A204.1 (cell line): ENCODE data around the gene CXorf65.

Experiments
- FAIRE-seq: peaks from 2 replicates; lab custom pipeline; 2012; peaks lifted over from hg19 to GRCh38; lab: Jason Lieb, UNC

CXorf65 gene

GRCh38 chrX:71105628-71106027 lies 912 bp downstream of the CXorf65 start:
- FAIRE-seq: no peak

DNA sequence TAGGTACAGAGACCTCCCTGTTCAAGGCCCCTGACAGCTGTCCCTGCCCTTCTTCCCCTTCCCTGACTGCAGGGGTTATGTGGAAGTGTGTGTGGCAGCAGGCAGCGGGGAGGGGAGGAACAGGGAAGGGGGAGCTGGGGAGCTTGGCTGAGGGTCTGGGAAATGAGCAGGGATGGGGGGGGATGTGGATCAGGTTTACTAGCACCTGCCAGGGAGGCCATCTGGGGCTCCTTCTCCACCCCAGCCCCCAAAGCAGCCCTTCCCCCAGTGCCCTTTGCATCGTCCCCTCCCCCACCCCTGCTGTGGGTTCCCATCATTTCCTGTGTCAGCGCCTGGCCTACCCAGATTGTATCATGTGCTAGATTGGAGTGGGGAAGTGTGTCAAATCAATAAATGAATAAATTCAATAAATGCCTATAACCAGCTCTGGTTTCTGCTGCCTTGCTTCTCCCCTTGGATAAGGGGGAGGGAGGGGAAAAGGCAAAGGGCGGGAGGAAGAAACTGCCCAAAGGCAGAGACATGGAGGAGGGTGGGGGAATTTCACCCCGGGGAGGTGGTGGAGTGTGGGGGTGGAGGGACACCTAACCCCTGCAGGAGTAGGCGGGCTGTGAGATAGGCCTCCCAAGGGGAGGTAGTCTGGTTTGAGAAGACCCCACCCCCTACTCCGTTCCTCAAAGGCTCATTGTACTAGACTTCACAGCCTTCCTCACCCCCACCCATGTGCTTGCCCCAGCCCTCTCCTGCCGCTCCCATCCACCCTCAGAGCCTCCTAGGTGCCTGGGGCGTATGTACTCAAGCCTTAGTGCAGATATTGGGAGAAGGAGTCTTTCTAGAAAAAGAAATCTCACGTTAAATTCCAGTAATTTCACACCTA lies 3.2 kb downstream of the CXorf65 start:
- FAIRE-seq: no peak

- FAIRE-seq: no peak
Observed at GRCh38 chrX:71102292-71102691, 4.2 kb downstream of the CXorf65 start.

DNA sequence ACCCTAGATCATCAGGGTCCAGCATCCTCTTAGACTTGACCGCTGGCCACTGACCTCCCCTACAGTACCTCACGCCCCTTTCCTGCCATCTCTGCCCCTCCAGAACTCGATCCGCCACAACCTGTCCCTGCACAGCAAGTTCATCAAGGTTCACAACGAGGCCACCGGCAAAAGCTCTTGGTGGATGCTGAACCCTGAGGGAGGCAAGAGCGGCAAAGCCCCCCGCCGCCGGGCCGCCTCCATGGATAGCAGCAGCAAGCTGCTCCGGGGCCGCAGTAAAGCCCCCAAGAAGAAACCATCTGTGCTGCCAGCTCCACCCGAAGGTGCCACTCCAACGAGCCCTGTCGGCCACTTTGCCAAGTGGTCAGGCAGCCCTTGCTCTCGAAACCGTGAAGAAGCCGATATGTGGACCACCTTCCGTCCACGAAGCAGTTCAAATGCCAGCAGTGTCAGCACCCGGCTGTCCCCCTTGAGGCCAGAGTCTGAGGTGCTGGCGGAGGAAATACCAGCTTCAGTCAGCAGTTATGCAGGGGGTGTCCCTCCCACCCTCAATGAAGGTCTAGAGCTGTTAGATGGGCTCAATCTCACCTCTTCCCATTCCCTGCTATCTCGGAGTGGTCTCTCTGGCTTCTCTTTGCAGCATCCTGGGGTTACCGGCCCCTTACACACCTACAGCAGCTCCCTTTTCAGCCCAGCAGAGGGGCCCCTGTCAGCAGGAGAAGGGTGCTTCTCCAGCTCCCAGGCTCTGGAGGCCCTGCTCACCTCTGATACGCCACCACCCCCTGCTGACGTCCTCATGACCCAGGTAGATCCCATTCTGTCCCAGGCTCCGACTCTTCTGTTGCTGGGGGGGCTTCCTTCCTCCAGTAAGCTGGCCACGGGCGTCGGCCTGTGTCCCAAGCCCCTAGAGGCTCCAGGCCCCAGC lies 5.7 kb downstream of the CXorf65 start:
- no peak for FAIRE-seq

- FAIRE-seq: no peak
Observed at GRCh38 chrX:71099736-71100135, 6.8 kb downstream of the CXorf65 start.

- no peak for FAIRE-seq
Observed at GRCh38 chrX:71098951-71099506, 7.5 kb downstream of the CXorf65 start.

DNA sequence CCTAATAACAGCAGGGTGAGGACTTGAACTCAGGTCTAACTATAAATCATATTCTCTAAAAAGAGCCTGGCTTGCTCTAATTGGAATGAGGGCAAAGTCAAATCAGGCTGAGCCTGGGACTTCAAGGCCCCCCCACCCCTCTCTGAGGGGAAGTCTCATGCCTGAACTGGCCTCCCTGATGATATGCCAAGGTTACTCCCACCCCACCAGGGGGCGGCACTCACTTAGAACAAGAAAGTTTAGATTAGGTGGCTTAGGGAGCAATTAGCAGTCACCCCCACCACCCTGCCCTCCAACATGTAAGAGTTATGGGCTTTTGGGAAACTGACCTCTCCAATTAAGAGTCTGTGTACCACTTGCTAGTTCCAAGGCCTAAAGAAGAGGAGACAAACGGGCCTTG lies 8.2 kb downstream of the CXorf65 start:
- no peak for FAIRE-seq

DNA sequence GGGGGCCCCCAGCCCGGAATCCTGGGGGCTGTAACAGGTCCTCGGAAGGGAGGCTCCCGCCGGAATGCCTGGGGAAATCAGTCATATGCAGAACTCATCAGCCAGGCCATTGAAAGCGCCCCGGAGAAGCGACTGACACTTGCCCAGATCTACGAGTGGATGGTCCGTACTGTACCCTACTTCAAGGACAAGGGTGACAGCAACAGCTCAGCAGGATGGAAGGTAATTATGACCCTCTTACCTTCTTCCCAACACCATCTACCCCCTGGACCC lies 9.8 kb downstream of the CXorf65 start:
- no peak for FAIRE-seq

GRCh38 chrX:71095981-71096759 lies 10.4 kb downstream of the CXorf65 start:
- FAIRE-seq: no peak

DNA sequence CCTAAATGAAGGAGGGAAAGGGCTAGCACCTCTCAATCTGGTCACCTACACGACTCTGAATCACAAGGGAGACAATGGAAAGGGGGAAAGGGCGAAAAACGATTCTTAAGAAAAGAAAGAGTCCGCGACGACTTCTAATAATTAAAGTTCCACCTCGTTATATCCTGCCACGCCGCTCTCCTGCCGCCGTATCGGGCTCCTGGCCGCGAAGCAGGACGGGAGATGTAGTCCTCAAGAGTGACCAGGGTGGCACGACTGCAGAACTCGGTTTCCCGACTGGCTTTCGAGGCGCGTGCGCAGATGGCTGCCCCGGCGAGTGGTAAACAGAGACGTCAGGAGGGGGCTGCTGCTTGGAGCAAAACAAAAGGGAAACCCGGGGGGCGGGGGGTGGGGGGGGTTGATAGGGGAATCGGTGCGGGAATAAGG lies 11.0 kb downstream of the CXorf65 start, which contains the start of gene FOXO4:
Gene FOXO4, plus strand, starts transcription at position 297 of the 426 bp plus-strand sequence. CDS start 678 bp downstream, outside the sequence.
- FAIRE-seq: peak; percentile 74

GRCh38 chrX:71095033-71095432 lies 11.5 kb downstream of the CXorf65 start:
- no peak for FAIRE-seq

- no peak for FAIRE-seq
Observed at GRCh38 chrX:71091263-71091662, 15.3 kb downstream of the CXorf65 start.

- FAIRE-seq: no peak
Observed at GRCh38 chrX:71085900-71086299, 20.6 kb downstream of the CXorf65 start.

DNA sequence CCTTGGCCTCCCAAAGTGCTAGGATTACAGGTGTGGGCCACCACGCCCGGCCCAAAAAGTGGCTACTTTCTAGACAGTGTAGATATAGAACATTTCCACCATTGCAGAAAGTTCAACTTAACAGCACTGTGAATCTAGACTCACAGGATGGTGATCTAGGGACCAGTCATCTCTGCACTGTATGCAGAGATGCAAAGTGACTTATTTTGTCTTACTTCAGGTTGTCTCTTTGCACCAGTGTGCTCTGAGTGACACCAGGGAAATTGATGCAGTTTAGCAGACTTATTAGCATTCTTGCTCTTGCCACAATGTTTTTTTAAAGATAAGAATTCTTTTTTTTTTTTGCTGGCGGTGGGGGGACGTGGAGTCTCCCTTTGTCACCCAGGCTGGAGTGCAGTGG lies 23.7 kb downstream of the CXorf65 start:
- FAIRE-seq: no peak

DNA sequence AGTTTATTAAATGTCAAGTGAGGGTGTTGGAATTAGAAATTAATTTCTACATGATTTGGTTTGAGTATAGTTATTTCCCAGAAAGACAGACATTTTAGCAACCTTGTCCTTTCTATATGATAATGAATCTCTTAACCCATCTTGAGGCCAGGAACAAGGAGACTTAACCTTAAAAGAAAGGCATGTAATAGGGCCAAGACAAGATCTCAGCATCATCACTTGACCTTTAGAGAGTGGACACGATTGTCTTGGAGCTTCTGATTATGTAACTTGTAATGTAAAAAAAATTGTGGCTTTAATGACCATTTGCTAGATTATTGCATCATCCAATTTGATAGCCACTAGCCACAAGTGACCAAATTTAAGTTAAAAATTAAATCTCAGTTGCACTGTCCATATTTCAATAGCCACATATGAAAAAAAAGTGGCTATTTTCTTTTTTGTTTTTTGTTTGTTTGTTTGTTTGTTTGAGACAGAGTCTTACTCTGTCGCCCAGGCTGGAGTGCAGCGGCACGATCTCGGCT lies 24.4 kb downstream of the CXorf65 start:
- FAIRE-seq: no peak

DNA sequence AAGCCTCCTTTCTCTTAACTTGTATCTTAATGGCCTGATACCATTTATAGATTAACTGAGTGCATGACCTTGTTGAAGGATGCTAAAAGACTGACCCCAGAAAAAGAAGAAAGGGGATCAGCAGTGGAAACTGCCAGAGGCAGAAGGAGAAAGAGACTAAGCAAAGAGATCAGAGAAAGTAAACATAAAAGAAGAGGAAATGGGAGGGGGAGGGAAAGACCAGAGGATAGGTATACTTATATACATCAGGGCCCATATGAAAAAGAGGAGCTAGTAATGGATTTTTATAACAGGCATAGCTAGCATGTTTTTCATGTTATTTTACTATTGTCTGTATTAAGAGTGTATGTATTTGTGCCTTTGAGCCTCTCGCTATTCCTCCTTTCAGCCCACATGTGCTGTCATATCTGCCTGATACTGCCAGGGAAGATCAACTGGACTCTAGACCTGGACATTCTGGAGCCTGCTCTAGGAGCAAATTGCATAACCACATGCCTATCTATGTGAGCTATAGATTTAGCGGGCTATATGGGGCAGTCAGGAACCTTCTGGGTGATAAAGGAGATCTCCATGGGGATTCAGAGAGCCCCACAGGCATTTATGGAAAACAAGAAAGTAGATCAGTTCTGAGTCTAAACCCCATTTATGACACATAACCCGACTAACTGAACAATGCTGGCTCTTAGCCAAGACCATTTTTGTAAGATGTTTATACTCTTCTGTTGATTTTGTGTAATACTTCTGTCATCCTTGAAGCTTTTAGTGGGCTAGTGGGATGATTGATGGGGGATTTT lies 25.0 kb downstream of the CXorf65 start:
- no peak for FAIRE-seq

GRCh38 chrX:71070531-71070930 lies 36.0 kb downstream of the CXorf65 start:
- FAIRE-seq: no peak

GRCh38 chrX:71068044-71068918 lies 38.3 kb downstream of the CXorf65 start, which contains the start of gene SNX12:
Gene SNX12 (minus strand): TSS chrX:71068334. CDS start chrX:71068306, 28 bp downstream.
- peak; percentile 25 for FAIRE-seq

DNA sequence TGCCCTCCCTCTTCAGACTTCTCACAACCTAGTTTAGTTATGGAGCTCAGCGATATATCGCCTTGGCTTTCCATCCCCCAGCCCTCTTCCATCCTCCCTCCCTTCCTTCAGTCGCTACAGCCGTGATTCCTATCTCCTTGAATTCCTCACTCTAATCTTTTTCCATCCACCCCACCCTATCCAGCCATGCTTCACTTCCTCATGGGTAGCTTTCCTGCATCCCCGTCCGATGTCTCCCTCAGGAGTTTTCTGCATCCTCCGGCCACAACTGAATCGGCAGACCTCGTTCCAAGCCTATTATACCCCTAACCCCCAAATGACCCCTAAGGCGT lies 38.9 kb downstream of the CXorf65 start:
- FAIRE-seq: no peak

DNA sequence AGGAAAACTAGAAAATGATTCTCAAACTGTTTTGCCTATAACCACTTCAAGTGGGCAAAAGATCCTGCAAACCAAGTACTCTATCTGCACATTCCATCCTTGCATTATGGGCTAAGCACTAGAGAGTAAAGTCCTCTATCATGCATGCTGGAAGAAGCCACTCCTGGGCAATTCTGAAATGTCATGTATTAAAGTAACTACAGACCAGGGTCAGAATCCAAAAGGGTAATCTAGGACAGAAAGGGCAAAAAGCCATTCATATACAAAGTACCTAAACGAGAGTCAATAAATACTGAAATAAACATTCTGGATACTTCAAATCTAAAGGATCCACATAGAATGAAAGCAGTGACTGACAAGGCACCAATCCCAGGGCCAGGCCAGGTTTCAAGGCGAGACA lies 39.5 kb downstream of the CXorf65 start:
- FAIRE-seq: no peak
